Osteocyte (in vitro differentiated cells): ENCODE data around the gene ZFYVE28. TPM values are rescaled to one million over a fixed set of nuclear protein-coding genes. Genes with fewer than 3 reads are reported as not detected.

Experiments
- DNase-seq: peaks from one replicate; pipeline ENCODE4 v3.0.0; 2021; ENCODE audit warnings: mixed read lengths; ENCODE audit not compliant: unreplicated experiment; ENCODE audit errors: extremely low spot score
- H3K27ac Mint-ChIP-seq: one replicate; pipeline ENCODE4 v1.8.0; 2021; ENCODE audit warnings: mild to moderate bottlenecking, mixed read lengths; ENCODE audit not compliant: unreplicated experiment
- H3K27me3 Mint-ChIP-seq: one replicate; pipeline ENCODE4 v1.8.0; 2021; ENCODE audit warnings: mixed read lengths; ENCODE audit not compliant: unreplicated experiment
- H3K36me3 Mint-ChIP-seq: one replicate; pipeline ENCODE4 v1.8.0; 2021; ENCODE audit warnings: mixed read lengths; ENCODE audit not compliant: unreplicated experiment
- H3K4me1 Mint-ChIP-seq: one replicate; pipeline ENCODE4 v1.8.0; 2021; ENCODE audit warnings: mixed read lengths; ENCODE audit not compliant: unreplicated experiment
- H3K4me3 Mint-ChIP-seq: one replicate; pipeline ENCODE4 v1.8.0; 2021; ENCODE audit warnings: mild to moderate bottlenecking, moderate library complexity, mixed read lengths; ENCODE audit not compliant: unreplicated experiment
- H3K9me3 Mint-ChIP-seq: one replicate; pipeline ENCODE4 v1.8.0; 2021; ENCODE audit warnings: mixed read lengths; ENCODE audit not compliant: unreplicated experiment
- total RNA-seq: library from RNA; stranded (reverse); gene quantifications from 2 replicates; pipeline ENCODE4 v1.2.1, GENCODE V29; 2021
- TF ChIP-seq, protein P1 (sequence below): fragments of 200-600 bp; sonication (generic); IDR thresholded peaks from 2 replicates; pipeline ENCODE4 v1.5.0; 2021; ENCODE audit warnings: antibody characterized with exemption, mild to moderate bottlenecking, moderate library complexity

Gene ZFYVE28
- total RNA-seq, 1 donor from 2014 or later = 3.4 TPM

DNA sequence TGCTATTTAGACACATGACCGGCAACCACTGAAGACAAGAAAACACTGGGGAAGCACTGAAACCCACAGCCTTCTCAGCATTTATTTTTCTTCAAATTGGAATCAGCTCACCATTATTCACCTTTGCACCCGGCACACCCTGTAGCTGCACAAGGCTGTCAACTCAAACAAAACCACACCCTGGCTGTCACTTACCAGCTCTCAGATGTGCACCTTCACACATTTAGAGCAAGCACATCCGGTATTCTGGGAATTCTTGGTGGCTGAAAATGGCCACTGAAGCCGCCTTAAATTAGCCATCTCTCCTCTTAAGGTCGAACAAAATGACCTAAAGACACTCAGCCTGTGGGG is 5.9 kb downstream of the ZFYVE28 start:
- peak overlapping the region; percentile 64 for H3K4me3 Mint-ChIP-seq
- peaks cover 34% of the 10 kb centered on the region for H3K27me3 Mint-ChIP-seq
- H3K36me3 Mint-ChIP-seq = no peaks in the 10 kb centered on the region
- no peak for DNase-seq
- TF ChIP-seq, protein P1, sequence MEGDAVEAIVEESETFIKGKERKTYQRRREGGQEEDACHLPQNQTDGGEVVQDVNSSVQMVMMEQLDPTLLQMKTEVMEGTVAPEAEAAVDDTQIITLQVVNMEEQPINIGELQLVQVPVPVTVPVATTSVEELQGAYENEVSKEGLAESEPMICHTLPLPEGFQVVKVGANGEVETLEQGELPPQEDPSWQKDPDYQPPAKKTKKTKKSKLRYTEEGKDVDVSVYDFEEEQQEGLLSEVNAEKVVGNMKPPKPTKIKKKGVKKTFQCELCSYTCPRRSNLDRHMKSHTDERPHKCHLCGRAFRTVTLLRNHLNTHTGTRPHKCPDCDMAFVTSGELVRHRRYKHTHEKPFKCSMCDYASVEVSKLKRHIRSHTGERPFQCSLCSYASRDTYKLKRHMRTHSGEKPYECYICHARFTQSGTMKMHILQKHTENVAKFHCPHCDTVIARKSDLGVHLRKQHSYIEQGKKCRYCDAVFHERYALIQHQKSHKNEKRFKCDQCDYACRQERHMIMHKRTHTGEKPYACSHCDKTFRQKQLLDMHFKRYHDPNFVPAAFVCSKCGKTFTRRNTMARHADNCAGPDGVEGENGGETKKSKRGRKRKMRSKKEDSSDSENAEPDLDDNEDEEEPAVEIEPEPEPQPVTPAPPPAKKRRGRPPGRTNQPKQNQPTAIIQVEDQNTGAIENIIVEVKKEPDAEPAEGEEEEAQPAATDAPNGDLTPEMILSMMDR = no peak
- no peaks in the 10 kb centered on the region for H3K9me3 Mint-ChIP-seq
- peak overlapping the region; percentile 91 for H3K27ac Mint-ChIP-seq
- peaks cover 27% of the 10 kb centered on the region for H3K4me1 Mint-ChIP-seq

GRCh38 chr4:2411786-2412510 is 6.5 kb downstream of the ZFYVE28 start:
- no peak for DNase-seq
- Mint-ChIP-seq H3K9me3 (no peaks in the 10 kb centered on the region), H3K4me1 (peaks cover 26% of the 10 kb centered on the region), H3K4me3 (peak overlapping the region; percentile 64), H3K27ac (peak overlapping the region; percentile 91), H3K36me3 (no peaks in the 10 kb centered on the region), H3K27me3 (peaks cover 36% of the 10 kb centered on the region)
- TF ChIP-seq, protein P1 = no peak

DNA sequence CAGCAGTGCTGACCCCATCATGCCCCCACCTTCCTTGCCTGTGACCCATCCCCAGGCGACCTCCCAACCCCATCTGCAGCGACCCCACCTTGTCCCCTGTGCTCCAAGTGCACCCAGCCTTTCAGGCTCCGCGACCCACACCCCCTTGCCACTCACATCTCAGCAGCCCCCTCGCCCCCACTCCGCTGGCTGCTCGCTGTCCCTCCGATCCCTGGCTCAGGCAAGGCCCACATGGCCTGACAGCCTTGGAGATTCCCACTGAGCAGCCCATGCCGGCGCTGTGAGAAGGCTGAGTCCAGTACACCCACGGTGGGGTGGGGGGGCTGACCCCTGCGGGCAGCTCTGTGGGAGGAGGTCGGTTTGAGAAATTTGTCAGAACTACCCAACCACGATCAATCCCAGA is 9.1 kb downstream of the ZFYVE28 start:
- peaks cover 17% of the 10 kb centered on the region for H3K4me1 Mint-ChIP-seq
- H3K36me3 Mint-ChIP-seq = no peaks in the 10 kb centered on the region
- no peaks in the 10 kb centered on the region for H3K9me3 Mint-ChIP-seq
- H3K27me3 Mint-ChIP-seq = peaks cover 22% of the 10 kb centered on the region
- DNase-seq = no peak
- no peak overlapping the region for H3K27ac Mint-ChIP-seq
- TF ChIP-seq, protein P1 = no peak
- H3K4me3 Mint-ChIP-seq = no peak overlapping the region

GRCh38 chr4:2408976-2409375 is 9.5 kb downstream of the ZFYVE28 start:
- Mint-ChIP-seq H3K27ac (no peak overlapping the region), H3K27me3 (peaks cover 24% of the 10 kb centered on the region), H3K4me3 (no peak overlapping the region), H3K9me3 (no peaks in the 10 kb centered on the region), H3K36me3 (no peaks in the 10 kb centered on the region), H3K4me1 (peaks cover 17% of the 10 kb centered on the region)
- TF ChIP-seq, protein P1 = no peak
- DNase-seq = no peak

DNA sequence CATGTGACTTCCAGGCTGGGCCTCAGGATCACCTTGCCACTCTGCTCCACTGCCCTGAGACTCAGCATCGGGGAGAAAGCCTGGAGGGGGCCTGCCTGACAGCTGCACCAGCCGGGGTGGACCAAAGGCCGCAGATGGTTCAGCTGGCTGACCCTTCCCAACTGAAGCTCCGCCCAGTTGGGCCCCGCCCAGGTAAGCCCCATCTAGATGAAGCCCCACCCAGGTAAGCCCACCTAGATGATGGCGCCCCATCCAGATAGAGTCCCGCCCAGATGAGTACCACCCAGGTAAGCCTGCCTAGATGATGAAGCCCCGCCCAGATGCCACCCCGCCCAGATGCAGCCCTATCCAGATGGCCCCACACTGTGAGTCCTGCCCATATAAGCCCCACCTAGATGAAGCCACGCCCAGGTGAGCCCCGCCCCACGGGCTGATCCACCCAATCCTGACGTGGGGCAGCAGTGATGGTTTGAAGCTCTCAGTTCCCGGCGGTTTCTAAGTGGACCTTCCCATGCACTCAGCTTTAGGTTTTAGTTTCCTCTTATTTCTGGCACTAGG is 10.0 kb downstream of the ZFYVE28 start:
- Mint-ChIP-seq H3K27ac (no peak overlapping the region), H3K36me3 (no peaks in the 10 kb centered on the region), H3K4me1 (peaks cover 13% of the 10 kb centered on the region), H3K27me3 (peaks cover 24% of the 10 kb centered on the region), H3K4me3 (no peak overlapping the region), H3K9me3 (no peaks in the 10 kb centered on the region)
- DNase-seq = no peak
- TF ChIP-seq, protein P1 = no peak
